B cell (primary cell): ENCODE measurements around the gene KRT82.

Experiments used
- CTCF ChIP-seq: fragments of 200-600 bp; IDR thresholded peaks from one replicate; pipeline ENCODE4 v1.8.0; 2022; ENCODE audit warnings: antibody characterized with exemption, mild to moderate bottlenecking
- EZH2 ChIP-seq: IDR thresholded peaks from 2 replicates; pipeline ENCODE4 v1.6.1; 2012; ENCODE audit warnings: borderline replicate concordance, low read depth, mild to moderate bottlenecking, moderate library complexity, low read length; ENCODE audit not compliant: insufficient read depth, poor library complexity, severe bottlenecking

DNA sequence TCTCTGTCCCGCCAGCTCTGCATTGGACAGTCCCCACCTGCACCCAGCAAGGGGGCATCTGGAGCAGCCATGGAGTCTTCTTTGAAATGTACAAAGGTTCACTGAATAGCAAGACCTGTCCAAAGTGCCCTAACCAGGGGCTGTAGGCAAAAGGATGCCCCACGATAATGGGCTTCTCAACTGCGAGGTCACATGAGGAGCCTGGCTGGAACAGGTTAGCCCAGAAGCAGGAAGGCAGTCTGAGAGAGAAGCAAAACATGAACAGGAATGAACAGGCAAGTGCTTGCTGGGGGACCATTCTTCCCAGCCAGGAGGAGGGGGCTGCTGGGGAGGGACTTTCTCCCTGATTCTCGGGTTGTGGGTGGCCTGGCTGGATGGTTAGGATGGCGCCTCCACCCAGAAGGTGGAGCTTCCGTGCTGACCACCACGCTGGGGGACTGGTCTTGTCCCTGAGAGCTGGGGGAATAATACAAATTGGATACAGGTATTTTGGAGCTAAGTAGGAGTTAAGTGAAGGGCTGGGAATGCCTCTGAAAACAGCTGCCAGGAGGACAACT lies 46.0 kb downstream of the KRT82 start:
- TF ChIP-seq CTCF (no peak), EZH2 (no peak)
